Activated CD4-positive, CD25-positive, alpha-beta regulatory T cell treated with anti-CD3 and anti-CD28 coated beads, Interleukin-2, amount 50 U/mL, for 16 hours (primary cell): Measurements from ENCODE around the gene ARHGEF6.

Experiments used
- DNase-seq: peaks from one replicate; pipeline ENCODE4 v3.0.0-alpha.2; 2020; ENCODE audit warnings: low read depth, low spot score

Gene ARHGEF6

DNA sequence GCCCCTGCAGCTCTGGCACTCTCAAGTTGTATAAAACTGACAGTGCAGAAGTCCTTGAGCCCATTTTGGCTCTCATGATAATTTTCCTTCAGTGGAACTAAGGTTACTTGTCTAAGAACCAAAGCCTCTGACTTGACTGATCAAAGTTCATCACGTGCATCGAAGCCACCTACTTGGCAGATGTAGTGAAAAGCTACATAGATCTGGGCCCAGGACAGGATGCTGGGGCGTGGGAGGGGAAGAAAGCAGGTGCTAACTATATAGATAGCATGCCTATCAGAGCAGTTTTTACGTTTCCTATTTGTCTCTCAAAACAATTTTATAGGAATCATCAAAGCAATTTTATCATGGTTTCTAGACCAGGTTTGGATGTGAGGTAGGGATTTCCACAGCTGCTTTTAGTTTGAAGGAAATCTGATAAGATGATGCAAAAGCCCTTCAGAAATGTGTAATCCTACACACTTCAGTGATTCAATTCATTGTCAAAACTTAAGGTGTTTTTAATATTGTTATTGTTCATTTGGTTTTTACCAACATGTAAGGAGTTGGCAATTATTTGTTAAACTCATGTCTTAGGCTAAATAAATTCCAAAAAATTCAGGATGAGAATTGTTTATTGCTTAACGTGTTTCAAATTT lies 134.0 kb downstream of the ARHGEF6 start:
- no peak for DNase-seq

- no peak for DNase-seq
Measured at GRCh38 chrX:136643243-136643642, 137.5 kb downstream of the ARHGEF6 start.

GRCh38 chrX:136639506-136640176 lies 141.1 kb downstream of the ARHGEF6 start:
- no peak for DNase-seq

GRCh38 chrX:136636121-136636520 lies 144.6 kb downstream of the ARHGEF6 start:
- no peak for DNase-seq

- DNase-seq, result no peak
Measured at GRCh38 chrX:136635235-136635634, 145.5 kb downstream of the ARHGEF6 start.

DNA sequence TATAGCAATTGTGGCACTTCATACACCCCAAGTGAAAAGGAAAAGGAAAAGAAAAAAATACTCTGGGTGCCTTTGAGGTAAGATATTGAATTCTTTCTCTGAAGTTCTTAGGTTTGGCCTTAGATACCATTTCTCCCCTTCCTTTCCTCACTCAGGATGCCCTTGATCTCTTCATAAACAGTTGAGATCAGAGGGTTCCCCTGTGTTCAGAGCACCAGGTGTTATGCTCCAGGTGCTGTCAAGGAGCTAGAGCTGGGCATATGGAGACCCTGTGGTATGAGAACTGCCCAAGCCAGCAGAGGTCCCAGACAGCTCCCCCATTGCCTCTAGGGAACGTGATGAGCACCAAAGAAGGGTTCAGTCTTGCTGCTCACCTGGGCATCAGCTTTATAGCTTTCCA lies 149.9 kb downstream of the ARHGEF6 start:
- no peak for DNase-seq

DNA sequence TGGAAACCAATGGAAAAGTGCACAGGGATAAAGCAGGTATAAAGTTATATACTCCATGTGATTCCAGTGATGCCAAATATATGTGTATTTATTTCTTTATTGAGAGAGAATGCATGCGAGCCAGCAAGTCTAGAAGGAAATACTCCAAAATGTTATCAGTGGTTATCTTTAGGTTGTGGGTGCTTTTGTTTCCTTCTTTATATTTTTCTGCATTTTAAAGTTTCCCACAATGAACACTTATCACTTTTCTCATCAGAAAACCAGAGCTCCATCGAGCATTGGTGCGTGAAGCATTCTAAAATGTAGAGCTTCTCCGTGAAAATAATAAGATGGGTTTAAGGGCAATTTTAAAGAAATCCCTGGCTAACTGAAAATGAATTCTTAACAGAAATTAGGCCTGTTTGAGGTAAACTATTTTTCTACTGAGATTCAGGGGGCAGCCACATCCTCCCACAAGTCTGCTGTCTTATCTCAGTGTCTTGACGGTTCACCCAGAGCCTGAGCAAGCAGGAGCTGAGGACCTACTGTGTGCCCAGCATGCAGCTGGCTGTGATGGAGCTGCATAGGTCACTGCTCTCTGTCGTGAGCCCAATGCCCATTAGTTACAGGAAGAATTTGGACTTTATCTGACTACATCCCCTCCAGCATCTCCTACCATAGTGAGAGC lies 151.5 kb downstream of the ARHGEF6 start:
- no peak for DNase-seq

- DNase-seq, result no peak
Measured at GRCh38 chrX:136627409-136627808, 153.3 kb downstream of the ARHGEF6 start.

DNA sequence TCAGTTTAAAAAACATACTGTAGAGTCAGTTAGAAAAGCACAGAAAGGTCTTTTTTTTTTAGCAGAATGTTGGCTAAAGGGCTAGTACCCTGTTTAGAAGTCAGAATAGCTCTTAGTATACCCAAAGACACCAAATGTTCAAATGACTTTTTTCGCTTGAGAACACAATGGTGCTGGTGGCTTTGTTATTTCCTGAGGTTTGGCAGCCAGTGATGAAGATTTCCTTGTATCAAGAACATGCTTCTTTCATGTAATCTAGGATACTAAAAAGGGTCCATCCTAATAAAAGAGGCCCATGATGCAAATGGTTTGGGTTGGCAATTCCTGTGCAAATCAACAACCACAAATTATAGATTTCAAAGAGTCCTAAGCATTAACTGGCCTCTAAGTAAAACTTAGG lies 153.8 kb downstream of the ARHGEF6 start:
- no peak for DNase-seq

DNA sequence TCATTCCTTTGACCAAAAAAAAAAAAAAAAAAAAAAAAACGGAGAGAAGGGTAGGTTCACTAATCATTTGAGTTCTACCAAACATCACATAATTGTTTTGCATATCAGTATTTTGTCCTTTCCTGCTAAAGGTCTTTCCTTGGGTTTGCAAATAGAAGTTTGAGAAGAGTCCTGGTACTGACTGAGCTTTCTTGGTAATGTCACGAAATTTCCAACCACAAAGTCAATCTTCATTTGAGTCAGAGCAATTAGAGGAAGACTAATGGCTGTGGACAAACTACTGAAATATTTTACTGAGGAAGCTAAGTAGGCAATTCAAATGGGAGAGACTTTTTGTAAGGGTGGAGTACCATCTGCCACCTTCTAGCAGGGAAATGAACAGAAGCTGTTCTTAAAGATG lies 154.5 kb downstream of the ARHGEF6 start:
- no peak for DNase-seq

DNA sequence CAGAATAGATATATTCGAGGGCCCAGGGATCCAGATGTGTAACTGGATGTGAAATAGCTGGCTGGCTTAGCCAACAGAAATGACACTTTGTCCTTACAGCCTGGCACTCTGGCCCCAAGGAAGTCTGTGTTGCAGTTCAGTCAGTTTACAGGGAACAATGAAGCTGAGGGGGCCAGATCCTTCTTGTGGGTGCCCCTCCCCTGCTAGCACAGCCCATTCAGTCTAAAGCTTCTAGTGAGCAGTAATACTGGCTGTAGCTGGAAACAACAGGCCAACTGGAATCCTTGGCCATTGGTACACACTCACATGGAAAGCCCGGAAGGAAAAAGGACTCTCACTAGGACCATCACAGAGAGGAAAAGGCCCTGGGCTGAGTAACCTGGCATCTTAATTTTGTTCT lies 155.5 kb downstream of the ARHGEF6 start:
- DNase-seq, result no peak

GRCh38 chrX:136623396-136623795 lies 157.3 kb downstream of the ARHGEF6 start:
- DNase-seq, result no peak

DNA sequence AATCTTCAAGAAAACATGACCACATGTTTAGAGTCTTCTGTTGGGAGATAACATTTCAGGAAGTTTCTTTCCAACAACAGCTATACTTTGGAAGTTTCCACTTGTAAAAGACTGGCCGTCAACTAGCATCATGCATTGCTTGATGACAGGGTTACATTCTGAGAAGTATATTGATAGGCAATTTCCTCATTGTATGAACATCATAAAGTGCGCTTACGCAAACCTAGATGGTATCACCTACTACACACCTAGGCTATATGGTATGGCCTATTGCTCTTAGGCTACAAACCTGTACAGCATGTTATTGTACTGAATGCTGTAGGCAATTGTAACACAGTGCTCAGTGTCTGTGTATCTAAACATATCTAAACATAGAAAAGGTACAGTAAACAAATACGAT lies 158.2 kb downstream of the ARHGEF6 start:
- no peak for DNase-seq

- DNase-seq, result no peak
Measured at GRCh38 chrX:136620780-136621179, 160.0 kb downstream of the ARHGEF6 start.

- DNase-seq, result no peak
Measured at GRCh38 chrX:136619899-136620505, 160.7 kb downstream of the ARHGEF6 start.

GRCh38 chrX:136616987-136617685 lies 163.6 kb downstream of the ARHGEF6 start:
- no peak for DNase-seq
